Activated CD4-positive, alpha-beta T cell treated with anti-CD3 and anti-CD28 coated beads, Interleukin-2, amount 10 ng/mL, durations not matched to agents 7 days and 5 days (primary cell): ENCODE data around the gene CASR. TPM values are rescaled to one million over a fixed set of nuclear protein-coding genes. Genes with fewer than 3 reads are reported as not detected.
"Not testable (repeated sequence)": the region's sequence is repeated elsewhere in the genome, so short reads cannot be mapped to it uniquely, and the experiment has no call there.

Experiments used
- CTCF ChIA-PET: fragments of 350-600 bp; sonication (Branson Sonifier 250); formaldehyde crosslinking; loops from one replicate; lab custom pipeline; 2021; ENCODE audit warnings: antibody characterized with exemption; lab: Charles Lee
- POLR2A ChIA-PET: fragments of 350-600 bp; sonication (Branson Sonifier 250); formaldehyde crosslinking; loops from one replicate; lab custom pipeline; 2021; ENCODE audit warnings: antibody characterized with exemption; lab: Charles Lee
- DNase-seq: peaks from one replicate; pipeline ENCODE4 v3.0.0-alpha.2; 2020
- H3K27ac Mint-ChIP-seq: one replicate; pipeline ENCODE4 v1.8.0; 2021; ENCODE audit warnings: mild to moderate bottlenecking, moderate library complexity, mixed read lengths
- H3K27me3 Mint-ChIP-seq: one replicate; pipeline ENCODE4 v1.8.0; 2021; ENCODE audit warnings: mixed read lengths
- H3K36me3 Mint-ChIP-seq: one replicate; pipeline ENCODE4 v1.8.0; 2021; ENCODE audit warnings: low read depth, mixed read lengths
- H3K4me1 Mint-ChIP-seq: one replicate; pipeline ENCODE4 v1.8.0; 2021; ENCODE audit warnings: mixed read lengths
- H3K4me3 Mint-ChIP-seq: one replicate; pipeline ENCODE4 v1.8.0; 2021; ENCODE audit warnings: mild to moderate bottlenecking, moderate library complexity, mixed read lengths
- H3K9me3 Mint-ChIP-seq: one replicate; pipeline ENCODE4 v1.8.0; 2021; ENCODE audit warnings: mixed read lengths
- total RNA-seq, 2 experiments: library from RNA; stranded (reverse); gene quantifications; one replicate each; pipeline ENCODE4 v1.2.3, GENCODE V29; 2021

The CASR gene, protein sequence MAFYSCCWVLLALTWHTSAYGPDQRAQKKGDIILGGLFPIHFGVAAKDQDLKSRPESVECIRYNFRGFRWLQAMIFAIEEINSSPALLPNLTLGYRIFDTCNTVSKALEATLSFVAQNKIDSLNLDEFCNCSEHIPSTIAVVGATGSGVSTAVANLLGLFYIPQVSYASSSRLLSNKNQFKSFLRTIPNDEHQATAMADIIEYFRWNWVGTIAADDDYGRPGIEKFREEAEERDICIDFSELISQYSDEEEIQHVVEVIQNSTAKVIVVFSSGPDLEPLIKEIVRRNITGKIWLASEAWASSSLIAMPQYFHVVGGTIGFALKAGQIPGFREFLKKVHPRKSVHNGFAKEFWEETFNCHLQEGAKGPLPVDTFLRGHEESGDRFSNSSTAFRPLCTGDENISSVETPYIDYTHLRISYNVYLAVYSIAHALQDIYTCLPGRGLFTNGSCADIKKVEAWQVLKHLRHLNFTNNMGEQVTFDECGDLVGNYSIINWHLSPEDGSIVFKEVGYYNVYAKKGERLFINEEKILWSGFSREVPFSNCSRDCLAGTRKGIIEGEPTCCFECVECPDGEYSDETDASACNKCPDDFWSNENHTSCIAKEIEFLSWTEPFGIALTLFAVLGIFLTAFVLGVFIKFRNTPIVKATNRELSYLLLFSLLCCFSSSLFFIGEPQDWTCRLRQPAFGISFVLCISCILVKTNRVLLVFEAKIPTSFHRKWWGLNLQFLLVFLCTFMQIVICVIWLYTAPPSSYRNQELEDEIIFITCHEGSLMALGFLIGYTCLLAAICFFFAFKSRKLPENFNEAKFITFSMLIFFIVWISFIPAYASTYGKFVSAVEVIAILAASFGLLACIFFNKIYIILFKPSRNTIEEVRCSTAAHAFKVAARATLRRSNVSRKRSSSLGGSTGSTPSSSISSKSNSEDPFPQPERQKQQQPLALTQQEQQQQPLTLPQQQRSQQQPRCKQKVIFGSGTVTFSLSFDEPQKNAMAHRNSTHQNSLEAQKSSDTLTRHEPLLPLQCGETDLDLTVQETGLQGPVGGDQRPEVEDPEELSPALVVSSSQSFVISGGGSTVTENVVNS
- total RNA-seq, result under 1 TPM in 1 of 2 experiments, not detected in 1; 0.06 TPM

DNA sequence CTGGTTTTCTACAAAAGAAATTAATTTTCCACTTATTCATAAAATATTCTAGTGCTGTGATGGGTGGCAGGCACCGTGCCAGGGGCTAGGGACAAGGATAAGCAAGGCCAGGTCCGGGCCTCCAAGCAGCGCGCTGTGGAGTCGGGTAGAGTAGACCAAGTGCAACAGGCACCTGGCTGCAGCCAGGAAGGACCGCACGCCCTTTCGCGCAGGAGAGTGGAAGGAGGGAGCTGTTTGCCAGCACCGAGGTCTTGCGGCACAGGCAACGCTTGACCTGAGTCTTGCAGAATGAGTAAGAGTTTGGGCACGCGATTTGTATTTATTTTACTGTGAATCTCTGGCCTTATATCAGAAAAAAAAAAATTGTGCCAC is at the start of gene CASR:
Gene CASR (plus strand): TSS at position 148 of the 372 bp plus-strand sequence. CDS start 70,522 bp downstream, outside the sequence.
- Mint-ChIP-seq H3K27me3 (peaks cover 75% of the 10 kb centered on the region), H3K4me1 (peaks cover 5% of the 10 kb centered on the region), H3K4me3 (peak within 1 kb of the TSS; percentile 40), H3K36me3 (no peaks in the 10 kb centered on the region), H3K27ac (no peak within 1 kb of the TSS), H3K9me3 (no peaks in the 10 kb centered on the region)
- ChIA-PET POLR2A (interaction anchor here (0.7 kb wide), 1 partner anchor 117 kb away, joined by 4 read pairs; no protein-coding TSS in a partner anchor), CTCF (interaction anchor here (0.6 kb wide), 3 partner anchors 8 to 562 kb away, joined by 3 to 4 read pairs (median 3); no protein-coding TSS in a partner anchor)
- DNase-seq, result no peak

- ChIA-PET POLR2A (no interaction called here), CTCF (interaction anchor here (1.0 kb wide), 1 partner anchor 9 kb away, joined by 3 read pairs; no protein-coding TSS in a partner anchor)
- peak overlapping the region; percentile 34 for H3K27ac Mint-ChIP-seq
- H3K4me3 Mint-ChIP-seq, result no peak overlapping the region
- H3K9me3 Mint-ChIP-seq, result peaks cover 11% of the 10 kb centered on the region
- DNase-seq, result peak; percentile 44
- no peaks in the 10 kb centered on the region for H3K27me3 Mint-ChIP-seq
- H3K36me3 Mint-ChIP-seq, result peaks cover 3% of the 10 kb centered on the region
- peaks cover 19% of the 10 kb centered on the region for H3K4me1 Mint-ChIP-seq
These were observed 37.0 kb upstream of the CASR start for GRCh38 chr3:122146466-122146865.

- Mint-ChIP-seq H3K9me3 (peaks cover 23% of the 10 kb centered on the region), H3K36me3 (peaks cover 2% of the 10 kb centered on the region), H3K4me3 (no peak overlapping the region), H3K27me3 (no peaks in the 10 kb centered on the region), H3K27ac (no peak overlapping the region), H3K4me1 (peaks cover 19% of the 10 kb centered on the region)
- POLR2A ChIA-PET, result no interaction called here
- no peak for DNase-seq
- CTCF ChIA-PET, result no interaction called here
These were observed 34.4 kb upstream of the CASR start for GRCh38 chr3:122148941-122149627.

DNA sequence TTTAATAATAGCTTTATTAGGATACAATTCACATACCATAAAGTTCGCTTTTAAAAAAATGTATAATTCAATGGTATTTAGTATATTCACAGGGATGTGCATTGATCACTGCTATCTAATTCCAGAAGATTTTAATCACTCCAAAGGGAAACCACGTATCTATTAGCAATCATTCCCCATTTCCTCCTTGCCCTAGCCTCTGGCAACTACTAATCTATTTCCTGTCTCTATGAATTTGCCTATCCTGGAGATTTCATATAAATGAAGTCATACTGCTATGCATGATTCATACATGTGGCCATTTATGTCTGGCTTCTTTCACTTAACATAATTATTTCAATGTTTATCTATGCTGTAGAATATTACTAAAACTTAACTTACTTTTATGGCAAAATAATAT is 32.0 kb upstream of the CASR start:
- H3K27ac Mint-ChIP-seq, result no peak overlapping the region
- H3K4me1 Mint-ChIP-seq, result peaks cover 17% of the 10 kb centered on the region
- ChIA-PET POLR2A (no interaction called here), CTCF (no interaction called here)
- peaks cover 31% of the 10 kb centered on the region for H3K9me3 Mint-ChIP-seq
- H3K27me3 Mint-ChIP-seq, result peaks cover 3% of the 10 kb centered on the region
- no peak overlapping the region for H3K4me3 Mint-ChIP-seq
- H3K36me3 Mint-ChIP-seq, result peaks cover 15% of the 10 kb centered on the region
- no peak for DNase-seq

GRCh38 chr3:122164983-122165382 is 18.5 kb upstream of the CASR start:
- DNase-seq, CTCF ChIA-PET, H3K4me1 Mint-ChIP-seq, H3K36me3 Mint-ChIP-seq, H3K4me3 Mint-ChIP-seq, H3K27ac Mint-ChIP-seq, POLR2A ChIA-PET, H3K9me3 Mint-ChIP-seq: not testable (repeated sequence)
- peaks cover 14% of the 10 kb centered on the region for H3K27me3 Mint-ChIP-seq

DNA sequence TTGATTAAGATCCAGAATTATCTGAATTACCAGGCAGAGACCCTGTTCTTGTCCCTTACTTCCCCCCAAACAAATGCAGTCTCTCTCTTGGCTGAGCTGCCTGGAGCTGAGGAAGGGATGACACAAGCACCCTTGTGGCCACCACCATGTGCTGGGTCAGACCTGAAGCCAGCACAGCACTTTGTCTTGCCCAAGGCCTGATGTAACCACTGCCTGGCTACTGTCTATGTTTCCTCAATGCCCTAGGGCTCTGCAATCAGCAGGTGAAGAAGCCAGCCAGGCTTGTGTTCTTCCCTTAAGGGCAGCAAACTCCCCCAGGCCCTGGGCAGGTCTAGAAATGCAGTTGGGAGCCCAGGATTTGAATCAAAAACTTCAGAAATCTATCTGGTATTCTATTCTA is 15.8 kb upstream of the CASR start:
- CTCF ChIA-PET, result no interaction called here
- POLR2A ChIA-PET, result no interaction called here
- Mint-ChIP-seq H3K9me3 (peaks cover 4% of the 10 kb centered on the region), H3K4me3 (no peak overlapping the region), H3K36me3 (no peaks in the 10 kb centered on the region), H3K4me1 (no peaks in the 10 kb centered on the region), H3K27me3 (peaks cover 3% of the 10 kb centered on the region), H3K27ac (no peak overlapping the region)
- DNase-seq, result no peak

- Mint-ChIP-seq H3K4me3 (no peak overlapping the region), H3K27me3 (peaks cover 2% of the 10 kb centered on the region), H3K36me3 (no peaks in the 10 kb centered on the region), H3K27ac (no peak overlapping the region), H3K9me3 (peaks cover 4% of the 10 kb centered on the region), H3K4me1 (no peaks in the 10 kb centered on the region)
- CTCF ChIA-PET, result no interaction called here
- no peak for DNase-seq
- POLR2A ChIA-PET, result no interaction called here
These were observed 15.4 kb upstream of the CASR start for GRCh38 chr3:122168044-122168443.

- ChIA-PET CTCF (no interaction called here), POLR2A (no interaction called here)
- no peak for DNase-seq
- peaks cover 4% of the 10 kb centered on the region for H3K9me3 Mint-ChIP-seq
- H3K36me3 Mint-ChIP-seq, result no peaks in the 10 kb centered on the region
- H3K4me1 Mint-ChIP-seq, result no peaks in the 10 kb centered on the region
- no peak overlapping the region for H3K4me3 Mint-ChIP-seq
- H3K27ac Mint-ChIP-seq, result no peak overlapping the region
- peaks cover 2% of the 10 kb centered on the region for H3K27me3 Mint-ChIP-seq
These were observed 13.6 kb upstream of the CASR start for GRCh38 chr3:122169911-122170310.

DNA sequence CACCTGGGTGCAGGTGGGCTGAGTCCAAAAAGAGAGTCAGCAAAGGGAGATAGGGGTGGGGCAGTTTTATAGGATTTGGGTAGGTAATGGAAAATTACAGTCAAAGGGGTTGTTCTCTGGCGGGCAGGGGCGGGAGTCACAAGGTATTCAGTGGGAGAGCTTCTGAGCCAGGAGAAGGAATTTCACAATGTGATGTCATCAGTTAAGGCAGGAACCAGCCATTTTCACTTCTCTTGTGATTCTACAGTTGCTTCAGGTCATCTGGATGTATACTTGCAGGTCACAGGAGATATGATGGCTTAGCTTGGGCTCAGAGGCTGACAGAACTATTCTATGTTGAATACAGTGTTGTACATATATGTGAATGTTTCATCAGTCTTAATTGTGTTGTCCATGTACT is 12.1 kb upstream of the CASR start:
- H3K36me3 Mint-ChIP-seq, H3K27me3 Mint-ChIP-seq, H3K27ac Mint-ChIP-seq, CTCF ChIA-PET, H3K4me1 Mint-ChIP-seq, POLR2A ChIA-PET, H3K9me3 Mint-ChIP-seq, DNase-seq, H3K4me3 Mint-ChIP-seq: not testable (repeated sequence)

GRCh38 chr3:122178711-122179110 is 4.8 kb upstream of the CASR start:
- DNase-seq, result no peak
- Mint-ChIP-seq H3K4me3 (no peak overlapping the region), H3K4me1 (peaks cover 3% of the 10 kb centered on the region), H3K27me3 (peaks cover 46% of the 10 kb centered on the region), H3K27ac (no peak overlapping the region), H3K9me3 (no peaks in the 10 kb centered on the region), H3K36me3 (no peaks in the 10 kb centered on the region)
- POLR2A ChIA-PET, result no interaction called here
- CTCF ChIA-PET, result interaction anchor here (0.6 kb wide), 1 partner anchor 401 kb away, joined by 3 read pairs; no protein-coding TSS in a partner anchor

- peaks cover 5% of the 10 kb centered on the region for H3K4me1 Mint-ChIP-seq
- H3K9me3 Mint-ChIP-seq, result no peaks in the 10 kb centered on the region
- peak overlapping the region; percentile 40 for H3K4me3 Mint-ChIP-seq
- CTCF ChIA-PET, result interaction anchor here (0.6 kb wide), 4 partner anchors 8 to 562 kb away, joined by 3 to 4 read pairs (median 4); no protein-coding TSS in a partner anchor
- H3K36me3 Mint-ChIP-seq, result no peaks in the 10 kb centered on the region
- no peak for DNase-seq
- POLR2A ChIA-PET, result interaction anchor here (0.7 kb wide), 1 partner anchor 117 kb away, joined by 4 read pairs; no protein-coding TSS in a partner anchor
- peaks cover 79% of the 10 kb centered on the region for H3K27me3 Mint-ChIP-seq
- H3K27ac Mint-ChIP-seq, result no peak overlapping the region
These were observed 574 bp downstream of the CASR start for GRCh38 chr3:122183893-122184590.

GRCh38 chr3:122184591-122184929 is 1.1 kb downstream of the CASR start:
- POLR2A ChIA-PET, result no interaction called here
- no peaks in the 10 kb centered on the region for H3K9me3 Mint-ChIP-seq
- no peak for DNase-seq
- H3K27me3 Mint-ChIP-seq, result peaks cover 83% of the 10 kb centered on the region
- CTCF ChIA-PET, result interaction anchor here (0.6 kb wide), 1 partner anchor 276 kb away, joined by 4 read pairs; no protein-coding TSS in a partner anchor
- H3K36me3 Mint-ChIP-seq, result no peaks in the 10 kb centered on the region
- H3K4me3 Mint-ChIP-seq, result no peak overlapping the region
- peaks cover 5% of the 10 kb centered on the region for H3K4me1 Mint-ChIP-seq
- no peak overlapping the region for H3K27ac Mint-ChIP-seq
